Caco-2 (cell line): ENCODE data around the gene CD244. TPM values are rescaled to one million over a fixed set of nuclear protein-coding genes. Genes with fewer than 3 reads are reported as not detected.
A peak's percentile ranks its signal among the peaks of the same experiment; 100 is the strongest.

Source experiments
- BruUV-seq: library from RNA; stranded (reverse); fragments of 400-500 nt; replicated peaks from 2 replicates; lab custom pipeline; 2021; lab: Mats Ljungman, UMichigan
- CTCF ChIA-PET: fragments of 300-600 bp; sonication (Branson Sonifier 250); formaldehyde crosslinking; loops from one replicate; lab custom pipeline; 2022; ENCODE audit warnings: antibody characterized with exemption; lab: Charles Lee
- POLR2A ChIA-PET: fragments of 300-600 bp; sonication (Branson Sonifier 250); formaldehyde crosslinking; loops from one replicate; lab custom pipeline; 2022; ENCODE audit warnings: antibody characterized with exemption; lab: Charles Lee
- DNase-seq, 2 experiments: peaks; one replicate each; pipeline versions ENCODE4 v3.0.0 to v3.0.0-alpha.2; 2020 to 2022
- H3K27me3 ChIP-seq: replicated peaks from 2 replicates; pipeline ENCODE4 v1.6.0; 2011; ENCODE audit warnings: low read length; ENCODE audit not compliant: control insufficient read depth, insufficient read depth
- H3K36me3 ChIP-seq: 2 replicates; pipeline ENCODE4 v1.5.1; 2011; ENCODE audit warnings: low read length; ENCODE audit not compliant: control insufficient read depth, insufficient read depth
- H3K4me1 ChIP-seq: fragments of 250-450 bp; sonication (Bioruptor Pico); 2 replicates; pipeline ENCODE4 v1.5.1; 2020; ENCODE audit warnings: mild to moderate bottlenecking
- H3K4me3 ChIP-seq: 2 replicates; pipeline ENCODE4 v1.5.1; 2011; ENCODE audit warnings: low read depth, mild to moderate bottlenecking, control low read depth, low read length
- H3K9me3 ChIP-seq: fragments of 250-450 bp; sonication (Bioruptor Pico); 2 replicates; pipeline ENCODE4 v1.5.1; 2020; ENCODE audit warnings: mild to moderate bottlenecking, moderate library complexity
- H3K27ac Mint-ChIP-seq: one replicate; pipeline ENCODE4 v1.8.0; 2022; ENCODE audit warnings: mixed read lengths; ENCODE audit not compliant: unreplicated experiment
- H3K27me3 Mint-ChIP-seq: one replicate; pipeline ENCODE4 v1.8.0; 2022; ENCODE audit warnings: mixed read lengths; ENCODE audit not compliant: insufficient read depth, unreplicated experiment
- H3K36me3 Mint-ChIP-seq: one replicate; pipeline ENCODE4 v1.8.0; 2022; ENCODE audit warnings: mild to moderate bottlenecking, mixed read lengths; ENCODE audit not compliant: insufficient read depth, unreplicated experiment
- H3K4me1 Mint-ChIP-seq: one replicate; pipeline ENCODE4 v1.8.0; 2022; ENCODE audit warnings: low read depth, mixed read lengths; ENCODE audit not compliant: unreplicated experiment
- H3K4me3 Mint-ChIP-seq: one replicate; pipeline ENCODE4 v1.8.0; 2022; ENCODE audit warnings: mild to moderate bottlenecking, moderate library complexity, mixed read lengths; ENCODE audit not compliant: unreplicated experiment
- H3K9me3 Mint-ChIP-seq: one replicate; pipeline ENCODE4 v1.8.0; 2022; ENCODE audit warnings: mixed read lengths; ENCODE audit not compliant: unreplicated experiment
- intact Hi-C: fragments of 100-400 bp; cut with micrococcal nuclease; formaldehyde crosslinking; loops from one replicate; pipeline ENCODE4 v1.10.0; 2022; ENCODE audit not compliant: unreplicated experiment
- total RNA-seq: library from RNA; stranded (reverse); gene quantifications from 2 replicates; pipeline ENCODE4 v1.2.3, GENCODE V29; 2022
- TF ChIP-seq, protein P1 (sequence below), 2 experiments: fragments of 200-600 bp in 1 of 2; IDR thresholded peaks; 1 replicate in 1 of 2; 2 replicates in 1 of 2; pipeline versions ENCODE4 v1.5.1 to v1.8.0; 2011 to 2022; ENCODE audit warnings: antibody characterized with exemption in 1 of 2, control low read depth in 1 of 2, inconsistent platforms in 1 of 2, low read depth in 1 of 2, low read length in 1 of 2, mild to moderate bottlenecking in 1 of 2, moderate library complexity in 1 of 2; ENCODE audit not compliant: insufficient read depth in 1 of 2, severe bottlenecking in 1 of 2, unreplicated experiment in 1 of 2

CD244 gene
- total RNA-seq, 1 experiment from 2014 or later, result 0.11 TPM

DNA sequence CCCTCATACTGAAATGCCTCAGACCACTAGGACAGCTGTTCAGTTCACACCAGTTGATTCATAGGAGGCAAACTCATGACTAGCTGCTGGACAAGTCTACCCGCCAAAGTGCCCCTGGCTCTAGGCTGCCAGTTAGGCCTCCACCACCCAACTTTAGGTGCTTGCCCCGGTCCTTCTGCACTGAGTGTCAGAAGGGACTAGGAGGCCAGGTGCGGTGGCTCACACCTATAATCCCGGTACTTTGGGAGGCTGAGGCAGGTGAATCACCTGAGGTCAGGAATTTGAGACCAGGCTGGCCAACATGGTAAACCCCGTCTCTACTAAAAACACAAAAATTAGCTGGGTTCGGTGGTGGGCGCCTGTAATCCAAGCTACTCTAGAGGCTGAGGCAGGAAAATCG lies 47.8 kb downstream of the CD244 start:
- no peaks in the 10 kb centered on the region for H3K27me3 ChIP-seq
- Mint-ChIP-seq H3K27ac (no peak overlapping the region), H3K9me3 (peaks cover 13% of the 10 kb centered on the region), H3K36me3 (no peaks in the 10 kb centered on the region), H3K4me3 (no peak overlapping the region), H3K4me1 (peaks cover 35% of the 10 kb centered on the region), H3K27me3 (no peaks in the 10 kb centered on the region)
- peaks cover 30% of the 10 kb centered on the region for H3K4me1 ChIP-seq
- DNase-seq, result no peak
- no peaks in the 10 kb centered on the region for H3K36me3 ChIP-seq
- TF ChIP-seq, protein P1, sequence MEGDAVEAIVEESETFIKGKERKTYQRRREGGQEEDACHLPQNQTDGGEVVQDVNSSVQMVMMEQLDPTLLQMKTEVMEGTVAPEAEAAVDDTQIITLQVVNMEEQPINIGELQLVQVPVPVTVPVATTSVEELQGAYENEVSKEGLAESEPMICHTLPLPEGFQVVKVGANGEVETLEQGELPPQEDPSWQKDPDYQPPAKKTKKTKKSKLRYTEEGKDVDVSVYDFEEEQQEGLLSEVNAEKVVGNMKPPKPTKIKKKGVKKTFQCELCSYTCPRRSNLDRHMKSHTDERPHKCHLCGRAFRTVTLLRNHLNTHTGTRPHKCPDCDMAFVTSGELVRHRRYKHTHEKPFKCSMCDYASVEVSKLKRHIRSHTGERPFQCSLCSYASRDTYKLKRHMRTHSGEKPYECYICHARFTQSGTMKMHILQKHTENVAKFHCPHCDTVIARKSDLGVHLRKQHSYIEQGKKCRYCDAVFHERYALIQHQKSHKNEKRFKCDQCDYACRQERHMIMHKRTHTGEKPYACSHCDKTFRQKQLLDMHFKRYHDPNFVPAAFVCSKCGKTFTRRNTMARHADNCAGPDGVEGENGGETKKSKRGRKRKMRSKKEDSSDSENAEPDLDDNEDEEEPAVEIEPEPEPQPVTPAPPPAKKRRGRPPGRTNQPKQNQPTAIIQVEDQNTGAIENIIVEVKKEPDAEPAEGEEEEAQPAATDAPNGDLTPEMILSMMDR (IDR thresholded peaks at IDR 0.05; ENCODE audit: insufficient read depth in 1 of 2, low read depth in 1 of 2, low read length in 1 of 2, severe bottlenecking in 1 of 2, unreplicated experiment in 1 of 2), result no peak
- H3K9me3 ChIP-seq, result no peaks in the 10 kb centered on the region
- ChIA-PET CTCF (no interaction called here), POLR2A (no interaction called here)
- no TSS peak for BruUV-seq
- intact Hi-C loops, result no loop called here
- H3K4me3 ChIP-seq, result no peak overlapping the region

DNA sequence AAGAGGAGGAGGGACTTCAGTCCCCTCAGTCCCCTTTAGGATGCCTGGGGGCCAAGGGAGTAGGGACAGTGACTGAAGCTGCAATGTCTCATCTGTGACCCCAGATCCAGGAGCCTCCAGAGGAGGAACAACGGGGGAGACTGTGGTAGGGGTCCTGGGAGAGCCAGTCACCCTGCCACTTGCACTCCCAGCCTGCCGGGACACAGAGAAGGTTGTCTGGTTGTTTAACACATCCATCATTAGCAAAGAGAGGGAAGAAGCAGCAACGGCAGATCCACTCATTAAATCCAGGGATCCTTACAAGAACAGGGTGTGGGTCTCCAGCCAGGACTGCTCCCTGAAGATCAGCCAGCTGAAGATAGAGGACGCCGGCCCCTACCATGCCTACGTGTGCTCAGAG lies 48.4 kb downstream of the CD244 start:
- TF ChIP-seq, protein P1 (IDR thresholded peaks at IDR 0.05; ENCODE audit: insufficient read depth in 1 of 2, low read depth in 1 of 2, low read length in 1 of 2, severe bottlenecking in 1 of 2, unreplicated experiment in 1 of 2), result no peak
- Histone ChIP-seq H3K36me3 (no peaks in the 10 kb centered on the region), H3K9me3 (no peaks in the 10 kb centered on the region), H3K27me3 (no peaks in the 10 kb centered on the region), H3K4me1 (peaks cover 31% of the 10 kb centered on the region), H3K4me3 (no peak overlapping the region)
- DNase-seq, result no peak
- ChIA-PET POLR2A (no interaction called here), CTCF (no interaction called here)
- intact Hi-C loops, result no loop called here
- no peaks in the 10 kb centered on the region for H3K27me3 Mint-ChIP-seq
- no peak overlapping the region for H3K27ac Mint-ChIP-seq
- no peaks in the 10 kb centered on the region for H3K36me3 Mint-ChIP-seq
- peaks cover 35% of the 10 kb centered on the region for H3K4me1 Mint-ChIP-seq
- no TSS peak for BruUV-seq
- peaks cover 13% of the 10 kb centered on the region for H3K9me3 Mint-ChIP-seq
- H3K4me3 Mint-ChIP-seq, result no peak overlapping the region

DNA sequence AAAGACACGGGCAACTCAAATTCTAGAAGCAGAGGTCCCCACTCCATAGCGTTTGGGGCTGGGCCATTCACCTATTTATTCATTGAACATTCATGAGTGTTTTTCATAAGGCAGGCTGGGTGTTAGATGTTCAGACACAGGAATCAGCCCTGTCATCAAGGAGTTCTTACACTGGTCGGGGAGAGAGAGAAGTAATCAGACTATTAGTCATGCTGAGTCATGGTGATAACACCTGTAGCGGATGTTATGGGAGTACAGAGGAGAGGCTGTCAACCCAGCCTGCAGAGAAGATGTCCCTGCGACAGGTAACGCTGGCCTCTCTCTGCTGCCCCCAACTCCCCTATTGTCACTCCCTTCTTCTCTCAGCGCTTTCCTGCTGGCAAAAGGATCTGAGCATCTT lies 49.5 kb downstream of the CD244 start:
- Histone ChIP-seq H3K27me3 (no peaks in the 10 kb centered on the region), H3K36me3 (no peaks in the 10 kb centered on the region), H3K4me3 (no peak overlapping the region), H3K4me1 (peaks cover 31% of the 10 kb centered on the region), H3K9me3 (no peaks in the 10 kb centered on the region)
- Mint-ChIP-seq H3K9me3 (peaks cover 13% of the 10 kb centered on the region), H3K36me3 (no peaks in the 10 kb centered on the region), H3K4me1 (peaks cover 35% of the 10 kb centered on the region), H3K27ac (peak overlapping the region; percentile 11), H3K4me3 (no peak overlapping the region), H3K27me3 (no peaks in the 10 kb centered on the region)
- no TSS peak for BruUV-seq
- ChIA-PET CTCF (no interaction called here), POLR2A (no interaction called here)
- intact Hi-C loops, result no loop called here
- TF ChIP-seq, protein P1 (IDR thresholded peaks at IDR 0.05; ENCODE audit: insufficient read depth in 1 of 2, low read depth in 1 of 2, low read length in 1 of 2, severe bottlenecking in 1 of 2, unreplicated experiment in 1 of 2), result no peak
- DNase-seq, result peak in 1 of 2 experiments; percentile 12
